Gastrocnemius medialis (tissue), 4 donors: ENCODE measurements around the gene CAMKV.
"Not testable (repeated sequence)": the region's sequence is repeated elsewhere in the genome, so short reads cannot be mapped to it uniquely, and the experiment has no call there.

Source experiments
- CTCF ChIP-seq, 5 experiments: fragments of 450-650 bp in 3 of 5; fragments of 200-600 bp in 2 of 5; sonication (generic) in 2 of 5; IDR thresholded peaks in 4 of 5; conservative IDR thresholded peaks in 1 of 5; 1 replicate in 4 of 5; 2 replicates in 1 of 5; pipeline ENCODE4 v1.5.1; 2016 to 2019; ENCODE audit warnings: antibody characterized with exemption in 5 of 5, mild to moderate bottlenecking in 3 of 5, moderate library complexity in 3 of 5
- POLR2A ChIP-seq, 2 donors: fragments of 450-650 bp; IDR thresholded peaks; one replicate each; pipeline ENCODE4 v1.6.1; 2017; ENCODE audit warnings: antibody characterized with exemption in 2 of 2, mild to moderate bottlenecking in 2 of 2, moderate library complexity in 2 of 2

GRCh38 chr3:49904448-49904847 lies 34.7 kb upstream of the CAMKV start:
- TF ChIP-seq CTCF (IDR thresholded peaks at IDR 0.05 in 4 of 5, conservative IDR thresholded peaks at IDR 0.05 in 1 of 5); POLR2A (IDR thresholded peaks at IDR 0.05): not testable (repeated sequence)
